Pulmonary artery endothelial cell (primary cell): ENCODE results near the gene GIMAP1. TPM values are rescaled to one million over a fixed set of nuclear protein-coding genes. Genes with fewer than 3 reads are reported as not detected.
A peak's percentile ranks its signal among the peaks of the same experiment; 100 is the strongest.
"Not testable (repeated sequence)": the region's sequence is repeated elsewhere in the genome, so short reads cannot be mapped to it uniquely, and the experiment has no call there.

Source experiments
- DNase-seq: peaks from one replicate; pipeline ENCODE4 v3.0.0-alpha.2; 2011; ENCODE audit warnings: low read depth, low spot score
- total RNA-seq: library from RNA; depleted of rRNA; stranded (reverse); fragments of >200 nt; gene quantifications from 2 replicates; pipeline ENCODE4 v1.2.3, GENCODE V29; 2014

The GIMAP1 gene
- 11.1 and 13.5 TPM in 2 replicates for total RNA-seq

GRCh38 chr7:150716368-150716767 is at the start of gene GIMAP1:
Gene GIMAP1 (plus strand): TSS chr7:150716613. CDS start chr7:150719048, 2,435 bp downstream.
- peak; percentile 69 for DNase-seq

- DNase-seq: no peak
These were observed 47.9 kb upstream of the GIMAP1 start for GRCh38 chr7:150668472-150668911.

DNA sequence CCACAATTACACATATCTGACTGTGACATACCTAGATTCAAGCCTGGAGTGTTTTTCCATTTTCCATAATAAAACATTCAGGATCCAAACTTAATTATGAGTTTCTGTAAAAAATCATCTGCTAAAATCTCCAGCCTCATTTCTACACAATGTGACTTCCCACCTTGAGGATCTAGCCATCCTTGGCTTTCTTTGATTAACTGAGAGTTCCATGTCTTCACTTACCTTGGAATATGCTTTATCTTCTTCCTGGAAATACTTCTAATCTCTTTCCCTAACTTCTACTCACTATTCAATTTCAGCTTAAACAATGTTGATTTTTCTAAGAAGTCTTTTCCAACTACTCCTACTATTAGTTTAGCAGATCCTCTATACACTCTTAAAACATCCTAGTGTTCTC is 47.4 kb upstream of the GIMAP1 start:
- no peak for DNase-seq

DNA sequence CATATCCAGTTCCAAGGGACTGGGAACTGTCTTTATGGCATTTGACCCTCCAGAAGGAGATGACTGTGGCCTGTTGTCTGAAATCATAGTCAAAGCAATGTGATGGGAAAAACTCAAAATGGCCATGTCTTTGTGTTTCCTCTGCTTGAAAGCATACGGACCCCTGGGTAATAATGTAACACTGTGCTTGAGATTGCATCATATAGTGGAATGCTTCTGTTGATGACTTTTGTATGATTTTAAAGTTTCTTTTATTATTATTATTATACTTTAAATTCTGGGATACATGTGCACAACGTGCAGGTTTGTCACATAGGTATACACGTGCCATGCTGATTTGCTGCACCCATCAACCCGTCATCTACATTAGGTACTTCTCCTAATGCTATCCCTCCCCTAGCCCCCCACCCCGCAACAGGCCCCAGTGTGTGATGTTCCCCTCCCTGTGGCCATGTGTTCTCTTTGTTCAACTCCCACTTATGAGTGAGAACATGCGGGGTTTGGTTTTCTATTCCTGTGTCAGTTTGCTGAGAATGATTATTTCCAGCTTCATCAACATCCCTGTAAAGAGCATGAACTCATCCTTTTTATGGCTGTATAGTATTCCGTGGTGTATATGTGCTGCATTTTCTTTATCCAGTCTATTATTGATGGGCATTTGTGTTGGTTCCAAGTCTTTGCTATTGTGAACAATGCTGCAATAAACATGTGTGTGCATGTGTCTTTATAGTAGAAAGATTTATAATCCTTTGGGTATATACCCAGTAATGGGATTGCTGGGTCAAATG is 44.4 kb upstream of the GIMAP1 start:
- not testable (repeated sequence) for DNase-seq

GRCh38 chr7:150675714-150676113 is 40.7 kb upstream of the GIMAP1 start:
- DNase-seq: no peak

DNA sequence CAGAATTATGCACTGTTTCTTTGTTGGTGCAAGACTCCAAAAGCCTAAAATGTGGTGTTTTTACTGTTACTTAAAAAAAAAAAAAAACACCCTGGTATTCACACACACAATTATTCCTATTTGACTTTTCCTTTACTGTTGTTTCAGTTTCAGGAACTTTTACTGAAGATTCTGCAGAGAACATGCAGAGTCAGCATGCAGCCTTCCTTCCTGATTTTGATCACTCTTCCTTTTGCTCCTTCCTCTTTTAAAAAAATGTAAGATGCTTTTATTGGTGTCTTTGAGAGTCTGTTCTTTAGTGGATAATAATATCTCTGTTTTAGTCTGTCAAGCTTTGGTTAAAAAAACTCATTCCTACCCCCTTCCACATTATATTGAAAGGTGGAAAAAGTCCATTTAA is 40.1 kb upstream of the GIMAP1 start:
- not testable (repeated sequence) for DNase-seq

DNA sequence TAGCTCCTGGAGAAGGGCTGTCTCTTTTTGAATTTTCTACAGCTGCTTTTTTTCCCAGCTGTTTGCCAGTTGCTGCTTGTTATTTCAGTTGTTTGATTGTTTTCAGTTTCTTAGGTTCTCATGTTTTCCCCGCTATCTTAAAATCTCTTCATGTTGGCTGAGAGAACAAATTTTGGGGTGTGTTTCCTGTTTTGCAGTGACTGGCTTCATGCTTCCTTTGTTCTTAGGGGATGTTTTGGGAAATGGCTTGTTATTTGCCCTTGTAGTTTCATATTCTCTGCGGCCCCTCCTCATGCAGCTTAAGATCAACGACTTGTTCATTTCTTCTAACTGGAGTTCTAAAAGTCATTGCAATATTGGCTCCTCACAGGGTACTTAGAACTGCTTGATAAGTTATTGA is 39.6 kb upstream of the GIMAP1 start:
- peak; percentile 68 for DNase-seq

- DNase-seq: not testable (repeated sequence)
These were observed 37.8 kb upstream of the GIMAP1 start for GRCh38 chr7:150678601-150679000.

- DNase-seq: not testable (repeated sequence)
These were observed 36.0 kb upstream of the GIMAP1 start for GRCh38 chr7:150680364-150680763.

DNA sequence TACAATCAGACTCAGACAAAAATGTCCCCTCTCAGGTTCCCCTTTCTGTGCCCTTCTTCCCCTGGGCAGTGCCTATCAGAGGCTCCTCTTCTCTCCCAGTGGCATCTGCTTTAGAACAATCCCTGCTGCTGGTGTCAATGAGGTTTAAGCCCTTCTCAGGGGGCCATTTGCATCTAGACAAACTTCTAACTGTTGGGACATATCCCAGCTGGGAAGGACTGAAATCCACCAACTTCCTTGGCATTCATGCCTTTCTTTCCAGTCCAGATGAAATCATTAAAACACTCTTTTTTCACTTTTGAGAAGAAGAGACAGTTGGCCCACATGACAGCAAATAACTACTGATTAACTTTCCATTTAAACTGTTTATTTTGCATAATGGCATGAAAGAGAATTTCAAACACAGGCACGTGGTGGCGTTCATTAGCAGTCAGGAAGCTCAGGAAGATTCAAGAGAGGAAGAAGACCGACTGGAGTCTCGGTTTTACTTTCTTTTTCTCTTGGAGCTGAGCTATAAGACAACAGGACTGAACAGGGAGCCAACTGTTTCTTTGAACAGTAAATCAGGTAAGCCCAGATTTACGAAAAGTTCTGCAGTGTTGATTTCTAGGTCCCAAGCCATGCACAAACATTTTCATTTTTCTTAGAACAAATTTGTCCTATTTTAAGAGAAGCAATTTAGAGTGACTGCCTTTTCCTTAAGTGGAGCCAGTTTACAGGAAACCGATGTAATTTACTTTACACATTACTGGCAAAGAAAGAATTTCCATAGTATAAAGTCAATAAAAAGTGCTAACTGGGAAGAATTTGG is 31.0 kb upstream of the GIMAP1 start, which contains the start of gene GIMAP2:
TSS of gene GIMAP2 (plus strand) at position 488 of the 811 bp plus-strand sequence. CDS start 1,354 bp downstream, outside the sequence.
- peak; percentile 44 for DNase-seq

GRCh38 chr7:150686030-150686631 is 30.3 kb upstream of the GIMAP1 start:
- DNase-seq: no peak

DNA sequence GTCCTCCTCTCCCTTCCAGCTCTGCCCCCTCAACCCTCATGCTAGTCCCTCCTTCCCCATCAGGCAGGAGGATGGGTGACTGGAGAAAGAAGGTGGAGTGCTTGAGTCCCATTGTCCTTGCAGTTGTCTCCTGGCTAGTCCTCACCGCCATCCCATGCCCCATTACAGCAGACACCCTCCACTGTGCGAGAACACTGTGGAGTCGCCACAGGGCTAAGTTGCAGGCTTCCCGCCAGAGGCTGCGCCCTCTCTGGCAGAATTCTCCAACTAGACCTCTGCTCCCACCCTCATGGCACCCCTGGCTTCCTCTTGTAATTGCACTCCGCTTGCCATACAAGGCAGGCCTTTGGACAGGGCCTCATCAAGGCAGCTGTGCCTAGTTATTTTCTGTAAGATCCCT is 27.8 kb upstream of the GIMAP1 start:
- no peak for DNase-seq

DNA sequence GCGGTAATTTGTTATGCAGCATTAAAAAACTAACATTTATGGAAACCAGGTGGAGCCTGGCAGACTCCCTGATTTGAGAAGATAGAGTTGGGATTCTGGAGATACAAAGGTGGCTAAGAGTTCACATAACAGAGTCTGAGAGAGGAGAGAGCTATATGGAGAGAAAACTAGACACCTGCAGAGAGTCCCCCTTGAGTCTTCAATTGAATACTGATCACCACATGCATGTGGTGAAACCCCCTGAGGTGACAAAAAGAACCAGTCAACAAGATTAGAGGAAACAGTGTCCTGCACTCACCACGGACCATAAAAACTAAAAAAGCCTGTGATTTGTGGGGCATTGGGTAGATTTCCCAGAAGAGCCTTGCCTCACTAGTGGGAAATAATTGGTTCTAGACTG is 20.8 kb upstream of the GIMAP1 start:
- no peak for DNase-seq

GRCh38 chr7:150703209-150703608 is 13.2 kb upstream of the GIMAP1 start:
- DNase-seq: no peak

DNA sequence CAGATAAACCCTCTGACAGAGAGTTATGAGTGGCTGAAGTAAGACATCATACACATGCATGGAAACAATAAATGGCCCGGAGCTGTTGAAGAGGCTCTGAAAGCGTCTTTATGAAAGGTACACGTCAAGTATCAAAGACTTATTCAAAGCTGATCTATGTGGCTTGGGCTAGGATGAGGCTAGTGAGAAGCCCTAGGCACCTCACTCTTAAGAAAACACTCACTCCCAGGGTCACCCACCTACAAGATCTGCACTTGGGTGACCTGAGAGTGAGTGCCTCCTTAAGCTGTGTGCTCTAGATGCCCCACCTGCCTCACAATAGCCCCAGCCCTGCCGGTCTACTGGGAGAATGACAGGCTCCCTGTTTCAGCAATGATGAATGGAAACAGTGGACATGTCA is 1.1 kb upstream of the GIMAP1 start:
- DNase-seq: no peak

GRCh38 chr7:150715738-150716137 is 675 bp upstream of the GIMAP1 start:
- DNase-seq: no peak

GRCh38 chr7:150716939-150717338 is 526 bp downstream of the GIMAP1 start:
- DNase-seq: no peak

- no peak for DNase-seq
These were observed 1.5 kb downstream of the GIMAP1 start for GRCh38 chr7:150717814-150718420.

DNA sequence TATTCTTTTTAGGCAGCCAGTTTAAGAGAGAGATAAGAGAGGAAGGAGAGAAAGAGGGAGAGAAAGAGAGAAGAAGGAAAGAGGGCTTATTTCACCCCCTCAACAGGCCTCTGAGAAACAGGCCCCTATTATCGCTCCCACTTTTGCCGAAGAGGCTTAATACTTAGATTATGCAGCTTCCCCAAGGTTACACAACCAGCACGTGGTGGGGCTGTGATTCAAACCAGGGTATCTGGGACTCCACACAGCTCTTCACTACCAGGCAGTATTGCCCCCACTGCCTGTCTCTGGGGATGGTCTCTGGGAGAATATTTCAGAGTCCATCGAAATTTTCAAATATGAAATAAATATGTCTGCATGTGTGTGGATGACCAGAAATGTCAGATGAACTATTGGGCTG is 3.0 kb downstream of the GIMAP1 start:
- no peak for DNase-seq

- DNase-seq: no peak
These were observed 3.8 kb downstream of the GIMAP1 start for GRCh38 chr7:150719960-150720891.
